Measurements from ENCODE around the gene CHCHD6.

DNA sequence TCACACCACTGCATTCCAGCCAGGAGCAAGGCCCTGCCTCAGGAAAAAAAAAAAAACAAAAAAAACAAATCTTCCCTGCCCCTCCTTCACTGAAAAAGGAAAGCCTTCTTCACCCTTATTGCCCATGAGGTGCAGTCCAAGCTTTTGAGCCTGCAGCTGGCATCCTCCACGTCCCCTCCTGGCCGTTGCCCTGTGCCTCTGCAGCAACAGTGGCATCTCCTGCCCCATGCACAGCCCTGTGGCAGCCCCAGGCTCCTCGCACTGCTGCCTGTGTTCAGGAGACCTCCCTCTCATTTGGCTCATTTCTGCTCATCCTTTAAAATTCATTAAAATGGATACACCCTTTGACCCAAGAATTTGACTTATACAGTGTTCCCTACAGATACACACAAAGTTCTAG lies 206.2 kb downstream of the CHCHD6 start:
- no peak for TF ChIP-seq CTCF (conservative IDR thresholded peaks at IDR 0.05 in 1 of 2, IDR thresholded peaks at IDR 0.05 in 1 of 2; ENCODE audit: extremely low read depth in 1 of 2, insufficient read depth in 1 of 2, low read depth in 1 of 2, low read length in 2 of 2)
- TF ChIP-seq EZH2 (IDR thresholded peaks at IDR 0.05; ENCODE audit: borderline replicate concordance, low read length) = no peak

Data from mammary epithelial cell (primary cell).